IMR-90 (cell line): ENCODE measurements around the gene FCHSD2. TPM values are rescaled to one million over a fixed set of nuclear protein-coding genes. Genes with fewer than 3 reads are reported as not detected.

Experiments
- ATAC-seq: fragments of 200-7000 bp; cut with Tn5 transposase; 2 replicates; pipeline ENCODE4 v1.9.1; 2020; ENCODE audit warnings: low read depth, mild to moderate bottlenecking, moderate library complexity
- BruUV-seq: library from RNA; stranded (reverse); fragments of 400-500 nt; replicated peaks from 2 replicates; lab custom pipeline; 2021; lab: Mats Ljungman, UMichigan
- CTCF ChIA-PET: fragments of 300-600 bp; formaldehyde crosslinking; extraction: SDS; loops from one replicate; lab custom pipeline; 2021; ENCODE audit warnings: antibody characterized with exemption; lab: Yijun Ruan, JAX
- POLR2A ChIA-PET: fragments of 300-600 bp; sonication (Branson Sonifier 250); formaldehyde crosslinking; loops from one replicate; lab custom pipeline; 2022; ENCODE audit warnings: antibody characterized with exemption; ENCODE audit not compliant: unreplicated experiment; lab: Charles Lee
- DNase-seq: peaks from one replicate; pipeline ENCODE4 v3.0.0; 2013
- H2AFZ ChIP-seq: replicated peaks from 2 replicates; pipeline ENCODE3; 2013; ENCODE audit warnings: low read length, mild to moderate bottlenecking; ENCODE audit not compliant: poor library complexity
- H2AK5ac ChIP-seq: 2 replicates; pipeline ENCODE4 v1.6.1; 2013; ENCODE audit warnings: low read depth, low read length, inconsistent platforms
- H2AK9ac ChIP-seq: replicated peaks from 2 replicates; pipeline ENCODE3; 2013; ENCODE audit warnings: mild to moderate bottlenecking, low read depth, low read length, moderate library complexity; ENCODE audit not compliant: poor library complexity
- H2BK120ac ChIP-seq: 2 replicates; pipeline ENCODE4 v1.6.1; 2013; ENCODE audit warnings: low read depth, low read length, inconsistent platforms
- H2BK15ac ChIP-seq: 3 replicates; pipeline ENCODE4 v1.6.1; 2013; ENCODE audit warnings: low read depth, low read length, inconsistent platforms
- H2BK20ac ChIP-seq: 2 replicates; pipeline ENCODE4 v1.6.1; 2013; ENCODE audit warnings: low read depth, mild to moderate bottlenecking, inconsistent platforms, low read length, moderate library complexity
- H2BK5ac ChIP-seq: 2 replicates; pipeline ENCODE4 v1.6.1; 2013; ENCODE audit warnings: mild to moderate bottlenecking, low read depth, low read length, inconsistent platforms; ENCODE audit not compliant: poor library complexity, severe bottlenecking
- H3K14ac ChIP-seq: replicated peaks from 2 replicates; pipeline ENCODE4 v1.6.1; 2013; ENCODE audit warnings: low read depth, low read length, inconsistent platforms
- H3K18ac ChIP-seq: 2 replicates; pipeline ENCODE4 v1.6.1; 2013; ENCODE audit warnings: low read depth, low read length, control low read depth
- H3K23ac ChIP-seq: 2 replicates; pipeline ENCODE4 v1.6.1; 2013; ENCODE audit warnings: low read depth, low read length, inconsistent platforms
- H3K27ac ChIP-seq: 2 replicates; pipeline ENCODE4 v1.5.1; 2013; ENCODE audit warnings: mild to moderate bottlenecking, control low read depth, low read length; ENCODE audit not compliant: insufficient read depth
- H3K27me3 ChIP-seq: 2 replicates; pipeline ENCODE4 v1.6.1; 2013; ENCODE audit warnings: low read length; ENCODE audit not compliant: control insufficient read depth, insufficient read depth
- H3K36me3 ChIP-seq: 2 replicates; pipeline ENCODE4 v1.6.1; 2013; ENCODE audit warnings: low read length, mixed read lengths; ENCODE audit not compliant: control insufficient read depth, insufficient read depth
- H3K4ac ChIP-seq: 2 replicates; pipeline ENCODE4 v1.6.1; 2013; ENCODE audit warnings: low read depth, low read length, inconsistent platforms
- H3K4me1 ChIP-seq: 2 replicates; pipeline ENCODE4 v1.6.1; 2013; ENCODE audit warnings: low read length, mixed read lengths; ENCODE audit not compliant: control insufficient read depth, insufficient read depth
- H3K4me2 ChIP-seq: 2 replicates; pipeline ENCODE4 v1.6.1; 2013; ENCODE audit warnings: low read depth, mild to moderate bottlenecking, control low read depth, low read length, moderate library complexity
- H3K4me3 ChIP-seq: 2 replicates; pipeline ENCODE4 v1.5.1; 2013; ENCODE audit warnings: low read depth, mild to moderate bottlenecking, control low read depth, low read length, moderate library complexity; ENCODE audit not compliant: insufficient read depth
- H3K56ac ChIP-seq: 2 replicates; pipeline ENCODE4 v1.6.1; 2013; ENCODE audit warnings: low read length, inconsistent platforms; ENCODE audit not compliant: insufficient read depth; ENCODE audit errors: extremely low read depth
- H3K79me1 ChIP-seq, 2 experiments: 2 replicates each; pipeline ENCODE4 v1.6.1; 2013; ENCODE audit warnings: low read length in 2 of 2, inconsistent platforms in 1 of 2, low read depth in 1 of 2
- H3K9ac ChIP-seq: 2 replicates; pipeline ENCODE4 v1.6.1; 2013; ENCODE audit warnings: low read depth, low read length, control low read depth
- H3K9me1 ChIP-seq: 2 replicates; pipeline ENCODE4 v1.6.1; 2013; ENCODE audit warnings: low read length, inconsistent platforms; ENCODE audit not compliant: insufficient read depth
- H3K9me3 ChIP-seq: 2 replicates; pipeline ENCODE4 v1.6.1; 2013; ENCODE audit warnings: low read length; ENCODE audit not compliant: control insufficient read depth, insufficient read depth
- H4K20me1 ChIP-seq: 2 replicates; pipeline ENCODE4 v1.6.1; 2013; ENCODE audit warnings: low read length, inconsistent platforms; ENCODE audit not compliant: insufficient read depth
- H4K5ac ChIP-seq: 2 replicates; pipeline ENCODE4 v1.6.1; 2013; ENCODE audit warnings: mild to moderate bottlenecking, low read depth, low read length, control low read depth
- H4K8ac ChIP-seq, 2 experiments: 2 replicates each; pipeline ENCODE4 v1.6.1; 2013; ENCODE audit warnings: low read depth in 2 of 2, low read length in 2 of 2, control low read depth in 1 of 2, inconsistent platforms in 1 of 2
- H4K91ac ChIP-seq: 2 replicates; pipeline ENCODE4 v1.6.1; 2013; ENCODE audit warnings: low read depth, low read length, inconsistent platforms; ENCODE audit not compliant: insufficient read depth
- BHLHE40 ChIP-seq: fragments of 150-350 bp; IDR thresholded peaks from 2 replicates; pipeline ENCODE4 v1.6.1; 2016; ENCODE audit warnings: mild to moderate bottlenecking, low read depth, low read length
- CHD1 ChIP-seq: IDR thresholded peaks from 2 replicates; pipeline ENCODE4 v1.6.1; 2012; ENCODE audit warnings: low read depth, low read length, improper control_type of control experiment
- ELK1 ChIP-seq: fragments of 150-350 bp; IDR thresholded peaks from 2 replicates; pipeline ENCODE4 v1.6.1; 2016; ENCODE audit warnings: low read depth, mild to moderate bottlenecking, low read length, moderate library complexity, borderline replicate concordance
- FOS ChIP-seq: fragments of 150-350 bp; IDR thresholded peaks from 2 replicates; pipeline ENCODE4 v1.6.1; 2016; ENCODE audit warnings: low read depth, low read length
- MAFK ChIP-seq: IDR thresholded peaks from 2 replicates; pipeline ENCODE4 v1.6.1; 2012; ENCODE audit warnings: low read depth, low read length, improper control_type of control experiment
- MAZ ChIP-seq: IDR thresholded peaks from 2 replicates; pipeline ENCODE4 v1.6.1; 2012; ENCODE audit warnings: low read depth, mild to moderate bottlenecking, low read length, improper control_type of control experiment, moderate library complexity, borderline replicate concordance
- MXI1 ChIP-seq: IDR thresholded peaks from 2 replicates; pipeline ENCODE4 v1.6.1; 2012; ENCODE audit warnings: low read depth, mild to moderate bottlenecking, low read length, moderate library complexity, borderline replicate concordance
- NFE2L2 ChIP-seq: fragments of 150-350 bp; IDR thresholded peaks from 2 replicates; pipeline ENCODE4 v1.6.1; 2016; ENCODE audit warnings: low read depth, mild to moderate bottlenecking, low read length
- POLR2A ChIP-seq: IDR thresholded peaks from 2 replicates; pipeline ENCODE4 v1.6.1; 2012; ENCODE audit warnings: mild to moderate bottlenecking, low read depth, low read length
- RAD21 ChIP-seq: IDR thresholded peaks from 2 replicates; pipeline ENCODE4 v1.6.1; 2012; ENCODE audit warnings: low read length, improper control_type of control experiment
- RCOR1 ChIP-seq: IDR thresholded peaks from 2 replicates; pipeline ENCODE4 v1.6.1; 2012; ENCODE audit warnings: mild to moderate bottlenecking, low read length, improper control_type of control experiment; ENCODE audit not compliant: insufficient replicate concordance
- RFX5 ChIP-seq: IDR thresholded peaks from 2 replicates; pipeline ENCODE4 v1.8.0; 2012; ENCODE audit warnings: low read depth, mild to moderate bottlenecking, low read length, moderate library complexity
- SMC3 ChIP-seq: fragments of 150-350 bp; IDR thresholded peaks from 2 replicates; pipeline ENCODE4 v1.6.1; 2016; ENCODE audit warnings: low read depth, mild to moderate bottlenecking, antibody characterized with exemption, low read length, moderate library complexity
- USF2 ChIP-seq: fragments of 150-350 bp; IDR thresholded peaks from 2 replicates; pipeline ENCODE4 v1.6.1; 2017; ENCODE audit warnings: mild to moderate bottlenecking, antibody characterized with exemption, low read length, low read depth
- WGBS, 2 experiments: methylation state at CpG; one replicate each; pipeline versions ENCODE4 v1.1.5 to v1.1.7; 2013; ENCODE audit warnings: missing lambda C conversion rate in 2 of 2; ENCODE audit not compliant: insufficient read length in 1 of 2; ENCODE audit errors: extremely low coverage in 2 of 2; 5-methylcytosine and 5-hydroxymethylcytosine counted together
- dilution Hi-C: fragments of 300-500 bp; cut with HindIII; formaldehyde crosslinking; loops from one replicate; pipeline ENCODE4 v1.14.3; 2018; ENCODE audit warnings: low sequenced_read_pairs; ENCODE audit not compliant: unreplicated experiment
- in situ Hi-C: fragments of 300-500 bp; cut with MboI; formaldehyde crosslinking; loops from 3 replicates; pipeline ENCODE4 v1.14.3; 2019; ENCODE audit warnings: low sequenced_read_pairs, inconsistent platforms, mixed read lengths
- intact Hi-C: fragments of 100-400 bp; cut with micrococcal nuclease; formaldehyde crosslinking; loops from 2 replicates; pipeline ENCODE4 v1.10.0; 2022
- polyA plus RNA-seq, 3 experiments: library from polyadenylated mRNA; depleted of rRNA; stranded (reverse); fragments of >200 nt; gene quantifications; 2 replicates each; pipeline ENCODE4 v1.2.3, GENCODE V29; 2012; ENCODE audit warnings: low replicate concordance in 1 of 3
- total RNA-seq: library from RNA; depleted of rRNA; stranded (reverse); fragments of >200 nt; gene quantifications from 2 replicates; pipeline ENCODE4 v1.2.3, GENCODE V29; 2012

Gene FCHSD2
- total and polyA plus RNA-seq, 2 of the 4 experiments (the other 2 are of a cell fraction): 5.9 to 18.7 TPM

- no peak overlapping the region for H2BK120ac ChIP-seq
- CTCF ChIA-PET: no interaction called here
- no peak overlapping the region for H3K27ac ChIP-seq
- no peaks in the 10 kb centered on the region for H3K9me3 ChIP-seq
- intact Hi-C loops: no loop called here
- H3K4me1 ChIP-seq: peaks cover 3% of the 10 kb centered on the region
- no peak overlapping the region for H4K5ac ChIP-seq
- H2BK20ac ChIP-seq: no peak overlapping the region
- no peak overlapping the region for H2AFZ ChIP-seq
- H3K18ac ChIP-seq: no peak overlapping the region
- H4K20me1 ChIP-seq: no peaks in the 10 kb centered on the region
- dilution Hi-C loops: no loop called here
- H3K36me3 ChIP-seq: no peaks in the 10 kb centered on the region
- H3K4me3 ChIP-seq: no peak overlapping the region
- H3K4me2 ChIP-seq: no peak overlapping the region
- BruUV-seq: no TSS peak
- DNase-seq (no peak), ATAC-seq (no peak)
- no peak overlapping the region for H2BK15ac ChIP-seq
- H4K91ac ChIP-seq: no peak overlapping the region
- H4K8ac ChIP-seq: no peak overlapping the region
- H3K79me1 ChIP-seq: peaks cover 6 to 26% of the 10 kb centered on the region in 2 experiments; a peak in 3 of 4 replicates
- H3K9me1 ChIP-seq: 0 out of 2 replicates have a peak, but pooled peaks cover 3% of the 10 kb centered on the region
- H3K27me3 ChIP-seq: no peaks in the 10 kb centered on the region
- no peak overlapping the region for H3K4ac ChIP-seq
- in situ Hi-C loops: no loop called here
- no peak overlapping the region for H3K23ac ChIP-seq
- no peak for TF ChIP-seq ELK1
- no peak for TF ChIP-seq USF2
- no peak for TF ChIP-seq RFX5
- TF ChIP-seq RCOR1: no peak
- TF ChIP-seq CHD1: no peak
- no peak for TF ChIP-seq BHLHE40
- TF ChIP-seq MAFK: no peak
- TF ChIP-seq MXI1: no peak
- no peak for TF ChIP-seq NFE2L2
- TF ChIP-seq SMC3: no peak
- TF ChIP-seq RAD21: no peak
- TF ChIP-seq POLR2A: no peak
- no peak for TF ChIP-seq MAZ
- no peak for TF ChIP-seq FOS
- H2AK9ac ChIP-seq: no peak overlapping the region
- 96% methylated on average over 5 of the region's 9 CpGs; no CpG with 5 or more reads in 1 of the 2 experiments for WGBS, 2 experiments
- no peak overlapping the region for H3K9ac ChIP-seq
- no peak overlapping the region for H3K56ac ChIP-seq
- H2BK5ac ChIP-seq: no peak overlapping the region
- POLR2A ChIA-PET: no interaction called here
- H2AK5ac ChIP-seq: no peak overlapping the region
- no peak overlapping the region for H3K14ac ChIP-seq
These were observed 216.5 kb downstream of the FCHSD2 start for GRCh38 chr11:72925656-72926055.
